Calu3 (cell line): ENCODE data around the gene MAP3K20. TPM values are rescaled to one million over a fixed set of nuclear protein-coding genes. Genes with fewer than 3 reads are reported as not detected.

Source experiments
- BruUV-seq: library from RNA; stranded (reverse); fragments of 400-500 nt; replicated peaks from 2 replicates; lab custom pipeline; 2021; lab: Mats Ljungman, UMichigan
- CTCF ChIA-PET: fragments of 300-600 bp; sonication (Branson Sonifier 250); formaldehyde crosslinking; loops from one replicate; lab custom pipeline; 2022; ENCODE audit warnings: antibody characterized with exemption; lab: Charles Lee
- DNase-seq: peaks from one replicate; pipeline ENCODE4 v3.0.0; 2022
- H3K27ac Mint-ChIP-seq: one replicate; pipeline ENCODE4 v1.8.0; 2022; ENCODE audit warnings: mixed read lengths; ENCODE audit not compliant: unreplicated experiment
- H3K27me3 Mint-ChIP-seq: one replicate; pipeline ENCODE4 v1.8.0; 2022; ENCODE audit warnings: mixed read lengths; ENCODE audit not compliant: unreplicated experiment
- H3K36me3 Mint-ChIP-seq: one replicate; pipeline ENCODE4 v1.8.0; 2022; ENCODE audit warnings: mild to moderate bottlenecking, moderate library complexity, mixed read lengths; ENCODE audit not compliant: insufficient read depth, unreplicated experiment
- H3K4me1 Mint-ChIP-seq: one replicate; pipeline ENCODE4 v1.8.0; 2022; ENCODE audit warnings: mild to moderate bottlenecking, low read depth, mixed read lengths; ENCODE audit not compliant: unreplicated experiment
- H3K4me3 Mint-ChIP-seq: one replicate; pipeline ENCODE4 v1.8.0; 2022; ENCODE audit warnings: mild to moderate bottlenecking, low read depth, moderate library complexity, mixed read lengths; ENCODE audit not compliant: unreplicated experiment
- H3K9me3 Mint-ChIP-seq: one replicate; pipeline ENCODE4 v1.8.0; 2022; ENCODE audit warnings: low read depth, mixed read lengths; ENCODE audit not compliant: unreplicated experiment
- CTCF ChIP-seq: fragments of 200-600 bp; IDR thresholded peaks from one replicate; pipeline ENCODE4 v1.8.0; 2022; ENCODE audit warnings: antibody characterized with exemption; ENCODE audit not compliant: unreplicated experiment
- intact Hi-C: fragments of 100-400 bp; cut with micrococcal nuclease; formaldehyde crosslinking; loops from one replicate; pipeline ENCODE4 v1.10.0; 2022; ENCODE audit not compliant: unreplicated experiment
- total RNA-seq: library from RNA; stranded (reverse); gene quantifications from 2 replicates; pipeline ENCODE4 v1.2.3, GENCODE V29; 2022

MAP3K20 gene
- total RNA-seq, 1 experiment from 2014 or later: 37.0 TPM

- intact Hi-C loops: no loop called here
- H3K4me3 Mint-ChIP-seq: no peak overlapping the region
Observed at GRCh38 chr2:173249661-173250641, 174.3 kb downstream of the MAP3K20 start.

GRCh38 chr2:173251225-173251624 lies 175.6 kb downstream of the MAP3K20 start:
- DNase-seq: no peak
- no TSS peak for BruUV-seq
- CTCF ChIA-PET: no interaction called here
- TF ChIP-seq CTCF: no peak
- Mint-ChIP-seq H3K4me1 (peaks cover 9% of the 10 kb centered on the region), H3K4me3 (no peak overlapping the region), H3K27ac (no peak overlapping the region), H3K9me3 (no peaks in the 10 kb centered on the region), H3K27me3 (no peaks in the 10 kb centered on the region), H3K36me3 (no peaks in the 10 kb centered on the region)
- intact Hi-C loops: no loop called here

More at GRCh38 chr2:173249661-173250641, 174.3 kb downstream of the MAP3K20 start:
- no TSS peak for BruUV-seq
- no peak for DNase-seq
- Mint-ChIP-seq H3K27ac (no peak overlapping the region), H3K27me3 (no peaks in the 10 kb centered on the region), H3K36me3 (no peaks in the 10 kb centered on the region), H3K9me3 (no peaks in the 10 kb centered on the region), H3K4me1 (peaks cover 9% of the 10 kb centered on the region)
- CTCF ChIA-PET: no interaction called here
- no peak for TF ChIP-seq CTCF

GRCh38 chr2:173252581-173252980 lies 176.9 kb downstream of the MAP3K20 start:
- H3K4me3 Mint-ChIP-seq: no peak overlapping the region
- DNase-seq: no peak
- CTCF ChIA-PET: no interaction called here
- no peaks in the 10 kb centered on the region for H3K27me3 Mint-ChIP-seq
- H3K27ac Mint-ChIP-seq: no peak overlapping the region
- peaks cover 9% of the 10 kb centered on the region for H3K4me1 Mint-ChIP-seq
- BruUV-seq: no TSS peak
- no peak for TF ChIP-seq CTCF
- H3K36me3 Mint-ChIP-seq: no peaks in the 10 kb centered on the region
- intact Hi-C loops: no loop called here
- no peaks in the 10 kb centered on the region for H3K9me3 Mint-ChIP-seq

GRCh38 chr2:173254659-173255058 lies 179.0 kb downstream of the MAP3K20 start:
- intact Hi-C loops: no loop called here
- Mint-ChIP-seq H3K4me1 (peaks cover 9% of the 10 kb centered on the region), H3K9me3 (no peaks in the 10 kb centered on the region), H3K36me3 (no peaks in the 10 kb centered on the region), H3K27me3 (no peaks in the 10 kb centered on the region), H3K27ac (no peak overlapping the region), H3K4me3 (no peak overlapping the region)
- no peak for DNase-seq
- BruUV-seq: no TSS peak
- CTCF ChIA-PET: no interaction called here
- TF ChIP-seq CTCF: no peak
